Endothelial cell of umbilical vein (primary cell): ENCODE data around the gene GATAD2A.

Source experiments
- GATA2 ChIP-seq: IDR thresholded peaks from 2 replicates; pipeline ENCODE4 v1.7.0; 2011; ENCODE audit warnings: low read depth, mild to moderate bottlenecking, moderate library complexity, mixed read lengths, low read length; ENCODE audit not compliant: insufficient read length, insufficient read depth
- JUN ChIP-seq: IDR thresholded peaks from 2 replicates; pipeline ENCODE4 v1.6.1; 2011; ENCODE audit warnings: borderline replicate concordance, low read depth; ENCODE audit not compliant: insufficient read length, insufficient read depth
- POLR2A ChIP-seq: IDR thresholded peaks from 2 replicates; pipeline ENCODE4 v1.6.1; 2012; ENCODE audit warnings: low read depth, mild to moderate bottlenecking, control low read depth, low read length
- POLR2AphosphoS5 ChIP-seq: IDR thresholded peaks from 2 replicates; pipeline ENCODE4 v1.6.1; 2012; ENCODE audit warnings: low read depth, mild to moderate bottlenecking, control low read depth, low read length, moderate library complexity; ENCODE audit not compliant: insufficient read depth
- TF ChIP-seq, protein P1 (sequence below), 2 donors: IDR thresholded peaks; 1 replicate in 1 of 2; 2 replicates in 1 of 2; pipeline ENCODE4 v1.5.1; 2011; ENCODE audit warnings: low read length in 2 of 2, mild to moderate bottlenecking in 2 of 2, moderate library complexity in 2 of 2, control low read depth in 1 of 2, inconsistent platforms in 1 of 2, low read depth in 1 of 2; ENCODE audit not compliant: insufficient read depth in 1 of 2; ENCODE audit errors: extremely low read depth in 1 of 2
- TF ChIP-seq, protein P2 (sequence below): IDR thresholded peaks from 2 replicates; pipeline ENCODE4 v1.6.1; 2011; ENCODE audit not compliant: insufficient read depth, insufficient read length

DNA sequence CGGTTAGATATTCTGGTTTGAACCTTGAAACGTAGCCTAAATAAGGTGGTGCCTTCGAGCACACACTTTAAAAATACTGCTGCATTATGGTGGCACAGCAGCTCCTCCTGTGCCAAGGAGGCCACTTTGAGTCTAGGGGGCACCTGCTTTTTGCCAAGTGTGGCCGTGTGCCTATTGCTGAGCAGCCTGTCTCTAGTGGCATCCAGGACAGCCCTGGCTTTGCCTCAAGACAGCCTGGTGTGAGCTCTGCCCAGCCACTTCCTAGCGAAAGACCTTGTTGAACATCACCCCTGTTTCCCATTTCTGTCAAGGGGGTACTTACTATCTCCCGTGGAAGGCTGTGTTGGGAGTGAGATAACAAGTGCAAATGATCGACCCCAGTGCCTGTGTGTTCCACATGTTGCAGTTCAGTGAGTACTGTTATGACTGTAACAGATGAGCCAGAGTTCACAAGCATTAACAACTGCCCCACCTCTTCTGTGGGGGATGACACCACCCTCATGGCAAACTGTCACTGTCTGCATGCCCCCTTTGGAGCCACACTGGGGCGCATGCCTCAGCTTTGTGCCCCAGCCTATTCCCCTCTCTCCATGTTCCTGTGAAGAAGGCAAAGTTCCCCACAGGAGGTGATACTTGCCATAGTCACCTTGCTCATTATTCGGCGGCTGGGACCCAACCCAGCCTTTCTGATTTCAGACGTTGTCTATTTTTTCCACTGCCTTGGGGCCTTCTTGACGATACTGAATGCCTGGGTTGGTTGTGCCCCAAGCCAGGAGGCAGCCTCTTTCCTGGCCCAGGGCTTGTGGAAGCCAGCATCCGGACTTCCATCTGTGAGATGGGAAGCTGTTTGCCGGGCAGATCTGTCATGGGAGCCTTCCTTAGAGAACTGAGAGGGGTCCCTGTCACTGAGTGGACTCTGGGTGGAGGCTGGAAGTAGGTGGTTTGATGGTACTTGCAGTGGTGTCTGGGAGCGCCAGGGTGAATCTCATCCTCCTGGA is 5.4 kb downstream of the GATAD2A start:
- TF ChIP-seq POLR2A (no peak), GATA2 (no peak), POLR2AphosphoS5 (no peak), JUN (no peak)
- TF ChIP-seq, protein P1, sequence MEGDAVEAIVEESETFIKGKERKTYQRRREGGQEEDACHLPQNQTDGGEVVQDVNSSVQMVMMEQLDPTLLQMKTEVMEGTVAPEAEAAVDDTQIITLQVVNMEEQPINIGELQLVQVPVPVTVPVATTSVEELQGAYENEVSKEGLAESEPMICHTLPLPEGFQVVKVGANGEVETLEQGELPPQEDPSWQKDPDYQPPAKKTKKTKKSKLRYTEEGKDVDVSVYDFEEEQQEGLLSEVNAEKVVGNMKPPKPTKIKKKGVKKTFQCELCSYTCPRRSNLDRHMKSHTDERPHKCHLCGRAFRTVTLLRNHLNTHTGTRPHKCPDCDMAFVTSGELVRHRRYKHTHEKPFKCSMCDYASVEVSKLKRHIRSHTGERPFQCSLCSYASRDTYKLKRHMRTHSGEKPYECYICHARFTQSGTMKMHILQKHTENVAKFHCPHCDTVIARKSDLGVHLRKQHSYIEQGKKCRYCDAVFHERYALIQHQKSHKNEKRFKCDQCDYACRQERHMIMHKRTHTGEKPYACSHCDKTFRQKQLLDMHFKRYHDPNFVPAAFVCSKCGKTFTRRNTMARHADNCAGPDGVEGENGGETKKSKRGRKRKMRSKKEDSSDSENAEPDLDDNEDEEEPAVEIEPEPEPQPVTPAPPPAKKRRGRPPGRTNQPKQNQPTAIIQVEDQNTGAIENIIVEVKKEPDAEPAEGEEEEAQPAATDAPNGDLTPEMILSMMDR (IDR thresholded peaks at IDR 0.05; ENCODE audit: extremely low read depth in 1 of 2, insufficient read depth in 1 of 2, low read depth in 1 of 2, low read length in 2 of 2): no peak
- TF ChIP-seq, protein P2, sequence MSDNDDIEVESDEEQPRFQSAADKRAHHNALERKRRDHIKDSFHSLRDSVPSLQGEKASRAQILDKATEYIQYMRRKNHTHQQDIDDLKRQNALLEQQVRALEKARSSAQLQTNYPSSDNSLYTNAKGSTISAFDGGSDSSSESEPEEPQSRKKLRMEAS: no peak
